Stimulated activated CD4-positive, alpha-beta T cell treated with anti-CD3 and anti-CD28 coated beads, Interleukin-12 subunit alpha, Interleukin-12 subunit beta, amount 100 ng/mL, for 24 hours (primary cell): ENCODE data around the gene APP.

Experiments used
- DNase-seq, 2 experiments: peaks; one replicate each; pipeline ENCODE4 v3.0.0-alpha.2; 2020; ENCODE audit warnings: low read depth in 2 of 2

APP gene

DNA sequence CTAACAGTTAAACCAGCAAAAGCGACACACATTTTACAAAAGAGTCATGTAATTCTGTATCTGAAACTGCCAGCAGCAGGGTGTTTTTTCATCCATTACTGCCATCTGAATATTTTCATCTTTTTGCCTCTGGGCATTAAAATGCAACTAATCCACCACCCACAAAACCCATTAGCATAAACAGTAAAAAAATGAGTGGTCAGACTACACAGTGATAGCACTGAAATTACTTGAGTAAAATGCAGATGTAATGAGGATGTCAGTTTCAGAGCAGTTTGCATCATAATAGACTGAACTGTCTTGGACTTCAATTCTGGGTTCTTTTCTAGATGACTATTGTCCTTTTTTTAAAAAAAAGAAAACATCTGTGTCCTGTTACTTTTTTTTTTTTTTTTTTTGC is 303.5 kb downstream of the APP start:
- no peak for DNase-seq

DNA sequence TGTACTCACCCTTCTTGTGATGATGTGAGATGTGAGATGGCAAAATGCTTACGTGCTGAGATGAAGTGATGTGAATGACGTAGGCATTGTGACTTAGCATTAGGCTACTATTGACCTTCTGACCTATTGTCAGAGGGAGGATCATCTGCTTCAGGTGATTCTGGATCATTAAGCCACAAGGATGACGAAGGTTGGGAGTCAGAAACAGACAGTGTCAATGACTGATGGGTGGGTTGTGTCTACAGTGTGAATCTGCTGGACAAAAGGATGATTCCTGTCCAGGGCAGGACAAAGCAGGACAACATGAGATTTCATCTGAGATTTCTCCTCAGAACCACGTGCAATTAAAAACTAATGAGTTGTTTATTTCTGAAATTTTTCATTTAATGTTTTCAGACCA is 306.8 kb downstream of the APP start:
- DNase-seq, result no peak

DNA sequence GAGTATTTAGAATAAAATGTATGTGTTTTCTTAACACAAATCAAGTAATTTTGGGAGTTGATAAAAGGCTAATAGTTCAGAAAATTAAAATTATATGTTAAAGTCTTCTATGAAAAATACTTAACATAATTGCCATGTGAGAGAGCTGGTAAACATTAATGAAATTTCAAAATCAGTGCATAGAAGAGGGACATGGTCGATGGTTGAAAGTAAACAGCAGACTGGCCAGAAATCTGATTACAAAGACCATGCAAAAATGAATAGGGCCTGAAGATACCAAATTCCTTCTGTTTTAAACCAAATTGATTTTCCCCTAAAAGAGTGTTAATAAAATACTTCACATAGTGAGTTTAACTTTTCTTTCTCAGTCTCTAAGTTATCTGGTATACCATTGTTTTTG is 307.5 kb downstream of the APP start:
- DNase-seq, result no peak

DNA sequence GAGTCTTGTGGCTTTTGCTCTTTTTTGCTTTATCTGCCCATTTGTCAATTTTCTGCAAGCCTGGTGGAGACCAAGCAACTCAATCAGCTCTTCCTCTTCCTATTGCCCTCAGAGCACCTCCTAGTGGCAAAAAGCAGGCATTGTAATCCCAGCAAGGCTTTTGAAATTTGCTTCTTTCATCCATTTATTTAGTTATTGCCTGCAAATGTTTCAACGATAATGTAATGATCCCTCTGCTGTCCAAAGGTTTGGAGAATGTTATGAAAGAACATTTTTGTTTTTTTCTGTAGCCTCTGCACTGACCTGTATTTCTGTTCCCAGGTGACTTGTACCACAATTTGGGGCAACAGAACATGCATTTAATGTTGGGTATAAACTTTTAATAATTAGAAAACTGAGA is 308.0 kb downstream of the APP start:
- no peak for DNase-seq

DNA sequence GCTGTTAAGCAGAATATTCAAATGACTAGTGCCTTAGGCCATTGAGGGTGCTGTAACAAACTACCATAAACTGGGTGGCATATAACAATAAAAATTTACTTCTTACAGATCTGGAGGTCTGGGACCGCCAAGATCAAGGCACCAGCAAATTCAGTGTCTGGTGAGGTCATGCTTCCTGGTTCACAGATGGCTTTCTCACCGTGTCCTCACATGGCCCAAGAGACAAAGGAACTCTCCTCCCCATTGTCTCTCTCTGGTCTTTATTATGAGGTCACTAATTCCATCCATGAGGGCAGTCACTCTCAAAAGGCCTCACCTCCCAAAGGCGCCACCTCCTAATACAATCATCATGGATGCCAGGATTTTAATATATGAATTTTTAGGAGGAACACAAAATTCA is 308.5 kb downstream of the APP start:
- no peak for DNase-seq

DNA sequence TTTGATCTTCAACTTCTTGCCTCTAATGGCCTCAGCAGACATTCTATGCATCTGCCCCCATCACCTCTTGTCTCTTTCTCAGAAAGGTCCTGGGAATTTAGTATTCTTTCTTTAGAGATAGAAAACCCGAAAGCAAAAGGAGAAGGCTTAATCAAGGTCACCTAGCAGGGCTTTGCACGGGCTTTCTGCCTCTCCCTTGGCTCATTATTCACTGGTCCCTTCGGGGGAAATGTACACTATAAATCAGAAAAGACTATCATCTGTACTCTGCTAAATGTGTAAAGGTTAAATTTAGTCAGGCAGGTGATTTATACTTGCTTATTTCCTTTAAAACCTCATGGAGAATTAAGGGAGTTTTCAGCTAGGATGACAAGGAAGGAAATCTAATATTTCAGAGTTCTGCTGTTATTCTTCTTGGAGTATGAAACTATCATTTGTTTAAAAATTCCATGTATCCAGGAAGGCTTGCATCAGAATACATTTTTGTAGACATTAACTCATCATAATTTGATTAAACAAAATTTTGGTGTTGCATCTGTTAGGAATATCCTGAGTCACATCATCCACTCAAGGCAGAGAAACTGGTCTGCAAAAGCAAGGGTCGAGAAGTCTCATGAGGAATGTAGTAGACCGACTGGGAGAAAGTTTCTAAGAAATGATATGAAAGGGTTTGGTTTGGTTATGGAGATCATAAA is 311.2 kb downstream of the APP start:
- DNase-seq, result no peak

DNA sequence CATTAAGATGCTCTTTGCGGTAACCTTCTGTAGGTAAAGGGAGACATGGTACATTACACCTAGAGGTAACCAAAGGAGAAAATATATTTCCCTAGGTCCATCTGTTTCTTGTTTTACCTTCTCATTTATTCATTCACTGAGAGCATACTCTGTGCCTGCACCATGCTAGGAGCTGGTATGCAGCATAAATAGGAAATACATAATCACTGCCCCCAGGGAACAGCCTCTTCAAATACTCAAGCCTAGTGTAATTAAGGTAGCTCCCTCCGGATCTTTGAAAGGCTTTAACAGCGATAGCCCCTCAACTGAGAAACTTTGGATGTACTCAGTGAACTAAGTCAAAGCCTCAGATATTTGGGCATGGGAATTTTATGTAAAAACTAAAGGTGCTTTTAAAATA is 312.2 kb downstream of the APP start:
- no peak for DNase-seq

DNA sequence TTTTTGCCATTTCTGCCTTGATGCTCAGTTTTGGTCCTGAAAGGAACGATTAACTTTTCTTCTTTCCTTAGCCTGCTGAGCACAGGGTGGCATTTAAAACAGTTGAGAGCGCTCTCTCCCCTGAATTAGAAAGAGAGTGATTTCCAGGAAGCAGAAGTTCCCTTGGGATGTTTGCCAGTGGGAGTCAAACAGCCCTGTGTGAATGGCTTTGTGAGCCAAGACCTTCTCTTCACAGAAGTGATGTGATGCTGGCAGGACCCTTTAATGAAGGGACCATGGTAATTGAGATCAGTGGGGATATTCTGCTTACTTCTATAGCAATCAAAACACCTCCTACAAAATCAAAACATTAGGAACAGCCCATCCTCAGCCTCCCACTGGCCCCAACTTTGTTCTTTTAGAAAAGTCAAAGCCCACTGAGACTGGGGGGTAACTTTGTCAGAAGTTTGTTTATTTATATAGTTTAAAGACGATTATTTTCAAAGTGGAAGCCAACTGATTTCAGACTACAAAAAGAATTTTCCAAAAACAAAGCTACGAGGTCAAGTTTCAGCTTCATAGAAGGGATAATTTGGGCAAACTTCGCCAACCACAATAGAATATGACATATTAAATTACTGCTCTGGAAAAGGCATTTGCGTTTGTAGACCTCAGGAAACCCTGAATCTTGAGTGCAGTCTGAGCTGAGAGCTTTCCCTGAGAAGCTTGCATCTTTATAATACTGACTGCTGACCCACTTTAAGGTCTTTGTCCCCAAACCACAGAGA is 313.1 kb downstream of the APP start:
- no peak for DNase-seq

DNA sequence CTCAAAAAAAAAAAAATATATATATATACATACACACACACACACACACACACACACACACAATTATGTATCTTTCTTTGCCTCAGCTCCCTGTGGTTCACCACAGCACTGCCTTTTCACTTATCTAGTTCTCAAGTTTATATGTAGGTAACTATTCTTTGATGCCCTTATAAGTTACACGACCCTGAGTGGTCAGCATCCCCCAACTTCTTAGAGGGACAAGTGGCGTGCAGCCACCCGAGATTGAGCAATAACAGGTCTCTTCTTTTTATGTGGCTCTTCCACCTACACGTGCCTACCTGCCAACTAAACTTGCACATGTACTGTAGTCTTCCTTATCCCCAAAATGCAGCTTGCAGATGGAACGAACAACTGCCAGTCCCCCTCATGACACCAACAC is 315.0 kb downstream of the APP start:
- no peak for DNase-seq

DNA sequence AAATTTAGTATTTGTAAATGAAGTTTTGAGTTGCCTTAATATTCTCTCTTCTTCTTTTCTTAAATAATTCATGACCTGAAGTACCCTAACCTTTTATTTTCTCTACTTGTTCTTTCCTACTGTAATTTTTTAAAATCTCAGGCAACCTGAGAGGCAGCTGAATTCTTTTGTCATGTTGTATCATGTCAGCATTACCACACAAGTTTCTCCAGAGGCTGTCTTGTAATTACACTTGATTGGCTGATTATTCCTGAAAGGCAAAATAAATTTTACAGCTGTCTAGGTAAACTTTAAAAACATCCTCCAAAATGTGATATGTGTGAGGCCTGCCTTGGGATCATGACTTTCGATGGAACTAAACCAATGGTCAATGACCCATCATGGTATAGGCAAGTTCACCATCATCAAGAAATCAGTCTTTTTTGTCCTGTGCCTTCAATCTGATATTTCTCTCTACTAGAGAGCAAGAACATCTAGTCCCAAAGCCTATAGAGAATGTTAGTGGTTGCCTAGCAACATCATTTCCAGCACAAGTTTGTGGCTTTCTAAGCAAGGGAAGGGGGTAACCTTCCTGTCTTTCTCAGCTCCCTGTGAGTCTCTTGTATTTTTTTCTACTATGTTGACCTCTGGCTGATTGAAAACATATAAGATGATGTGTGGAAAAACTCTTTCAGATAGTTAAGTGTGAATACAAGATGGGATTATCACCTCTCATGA is 320.3 kb downstream of the APP start:
- DNase-seq, result no peak

DNA sequence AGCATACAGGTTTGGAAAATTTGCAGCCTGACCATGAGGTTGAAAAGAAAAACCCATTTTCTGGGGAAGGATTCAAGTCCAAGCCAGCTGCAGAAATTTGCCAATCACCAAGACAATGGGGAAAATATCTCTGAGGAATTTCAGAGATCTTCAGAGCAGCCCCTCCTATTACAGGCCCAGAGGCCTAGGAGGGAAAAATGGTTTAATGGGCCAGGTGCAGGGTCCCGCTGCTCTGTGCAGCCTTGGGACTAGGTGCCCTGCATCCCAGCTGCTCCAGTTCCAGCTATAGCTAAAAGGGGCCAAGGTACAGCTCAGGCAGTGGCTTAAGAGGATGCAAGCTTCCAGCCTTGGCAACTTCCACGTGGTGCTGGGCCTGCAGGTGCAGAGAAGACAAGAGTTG is 322.3 kb downstream of the APP start:
- DNase-seq, result no peak

DNA sequence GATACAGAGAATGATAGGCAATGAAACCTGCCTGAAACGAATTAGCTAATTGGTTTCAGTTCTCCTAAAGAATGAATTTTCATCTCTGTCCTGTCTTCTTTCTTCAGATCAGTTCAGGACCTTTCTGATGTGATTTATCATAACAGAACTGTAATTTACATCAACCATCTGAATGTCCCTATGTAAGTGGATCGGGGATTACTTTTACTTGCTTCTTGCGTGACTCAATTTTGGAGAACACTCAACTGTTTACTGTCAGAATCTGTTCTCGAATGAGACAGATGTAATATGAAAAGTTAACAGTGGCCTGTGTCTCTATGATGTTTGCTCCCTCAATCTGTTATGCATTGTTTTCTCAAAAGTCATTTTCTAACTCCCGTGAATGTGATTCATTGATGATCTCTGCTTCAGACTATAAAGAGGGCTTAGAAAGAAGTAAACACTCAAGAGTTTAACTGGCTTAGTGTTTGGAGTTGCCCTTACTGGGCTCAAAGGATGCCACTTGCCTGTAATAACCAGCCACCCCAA is 324.8 kb downstream of the APP start:
- DNase-seq, result no peak

DNA sequence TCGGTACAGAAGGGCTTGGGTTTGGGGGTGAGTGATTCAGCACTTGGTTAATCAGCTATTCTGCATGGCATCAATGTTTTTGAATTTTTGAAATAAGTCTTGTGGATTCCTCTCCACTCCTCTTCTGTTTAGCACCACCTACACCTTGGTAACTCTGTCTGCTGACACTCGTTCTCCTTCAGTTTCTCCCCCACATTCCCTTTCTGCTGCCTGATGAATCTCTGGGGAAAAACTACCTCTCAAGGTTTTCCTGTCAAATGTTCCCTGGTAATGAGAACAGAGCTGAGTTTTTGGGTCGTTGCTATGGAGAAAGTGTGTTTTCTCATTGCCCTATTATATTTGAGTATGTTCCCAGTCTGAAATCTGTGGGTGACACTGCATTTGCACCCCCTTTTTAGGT is 327.6 kb downstream of the APP start:
- no peak for DNase-seq

DNA sequence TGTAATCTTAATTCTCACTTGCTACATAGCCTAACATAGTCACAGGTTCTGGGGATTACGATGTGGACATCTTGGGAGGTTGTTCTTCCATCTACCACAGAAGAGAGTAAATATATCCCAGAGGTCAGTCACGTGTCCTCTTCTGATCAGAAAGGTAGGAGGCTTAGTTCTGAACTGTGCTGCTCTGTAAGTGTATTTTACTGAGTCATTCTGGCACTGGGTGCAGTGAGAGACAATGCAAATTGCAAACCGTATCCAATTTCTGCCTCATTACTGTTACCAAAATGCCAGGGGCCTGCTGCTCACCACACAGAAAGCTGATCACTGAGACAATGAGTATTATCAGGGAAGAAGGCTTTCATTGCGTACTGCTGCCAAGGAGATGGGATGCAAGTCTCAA is 331.8 kb downstream of the APP start:
- DNase-seq, result no peak

DNA sequence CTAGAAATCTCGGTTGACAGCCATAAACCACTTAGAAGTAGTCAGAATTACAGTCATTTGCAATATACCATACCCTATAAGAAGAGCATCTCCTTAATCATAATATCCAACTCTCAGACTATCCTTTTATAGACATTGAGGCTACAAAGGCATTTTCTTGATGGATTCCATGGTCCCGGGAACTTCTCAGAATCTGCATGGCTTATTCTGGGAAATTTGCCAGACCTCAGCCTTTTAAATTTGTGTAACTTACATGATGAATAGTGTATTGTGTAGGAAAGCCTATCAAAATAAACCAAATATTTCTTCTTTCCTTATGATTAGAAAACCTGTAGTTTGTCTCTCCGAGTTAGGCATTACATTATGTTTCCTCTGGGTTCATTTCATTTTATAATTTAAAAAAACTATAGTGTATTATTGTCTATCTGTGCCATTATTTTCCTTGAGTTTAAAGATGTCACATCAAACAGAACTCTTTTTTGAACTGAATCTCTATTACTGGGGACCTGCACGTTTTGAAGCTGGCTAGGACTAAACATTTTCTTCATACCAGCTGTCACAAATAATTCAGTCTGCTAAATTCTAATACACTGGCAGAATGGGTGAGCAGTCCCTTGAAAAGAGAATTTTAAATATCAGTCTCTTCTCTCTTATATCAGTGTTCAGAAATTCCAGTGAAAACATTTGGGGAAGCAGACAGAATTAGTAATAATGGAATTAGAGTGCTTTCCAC is 332.9 kb downstream of the APP start:
- no peak for DNase-seq

DNA sequence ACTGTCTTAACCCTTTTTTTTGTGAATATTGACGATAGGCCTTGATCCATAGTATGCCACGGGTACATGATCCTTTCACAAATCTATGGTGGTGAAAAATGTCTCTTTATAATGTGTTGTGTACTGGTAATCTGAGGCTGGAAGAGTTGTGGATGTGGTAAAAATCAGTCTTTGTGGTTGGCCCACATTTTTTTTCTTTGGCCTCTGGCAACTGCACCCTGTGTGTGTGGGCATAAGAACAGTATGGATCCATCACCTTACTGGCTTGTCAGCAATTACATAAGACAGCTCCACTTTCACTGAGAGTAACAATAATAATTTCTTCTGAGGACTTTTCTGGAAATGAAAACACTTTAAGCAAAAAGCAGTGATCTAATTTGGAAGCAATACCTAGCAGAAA is 334.2 kb downstream of the APP start:
- no peak for DNase-seq

DNA sequence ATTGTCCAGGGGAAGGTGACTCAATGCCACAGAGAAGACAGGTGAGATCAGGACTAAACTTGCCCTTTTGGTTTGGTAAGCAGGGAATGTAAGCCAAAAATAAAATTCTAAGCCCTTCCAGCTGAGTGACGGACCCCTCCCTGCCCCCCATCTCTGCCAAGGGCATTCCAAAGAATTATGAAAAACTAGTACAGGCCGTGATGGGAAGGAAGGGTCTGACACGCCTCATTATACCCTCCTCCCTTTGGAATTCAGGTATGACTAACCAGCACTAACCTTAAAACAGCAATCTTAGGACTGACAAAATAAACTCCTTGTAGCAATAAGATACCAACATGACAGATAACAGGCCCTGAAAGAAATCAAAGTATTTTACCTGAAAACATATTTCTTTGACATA is 336.2 kb downstream of the APP start:
- no peak for DNase-seq

DNA sequence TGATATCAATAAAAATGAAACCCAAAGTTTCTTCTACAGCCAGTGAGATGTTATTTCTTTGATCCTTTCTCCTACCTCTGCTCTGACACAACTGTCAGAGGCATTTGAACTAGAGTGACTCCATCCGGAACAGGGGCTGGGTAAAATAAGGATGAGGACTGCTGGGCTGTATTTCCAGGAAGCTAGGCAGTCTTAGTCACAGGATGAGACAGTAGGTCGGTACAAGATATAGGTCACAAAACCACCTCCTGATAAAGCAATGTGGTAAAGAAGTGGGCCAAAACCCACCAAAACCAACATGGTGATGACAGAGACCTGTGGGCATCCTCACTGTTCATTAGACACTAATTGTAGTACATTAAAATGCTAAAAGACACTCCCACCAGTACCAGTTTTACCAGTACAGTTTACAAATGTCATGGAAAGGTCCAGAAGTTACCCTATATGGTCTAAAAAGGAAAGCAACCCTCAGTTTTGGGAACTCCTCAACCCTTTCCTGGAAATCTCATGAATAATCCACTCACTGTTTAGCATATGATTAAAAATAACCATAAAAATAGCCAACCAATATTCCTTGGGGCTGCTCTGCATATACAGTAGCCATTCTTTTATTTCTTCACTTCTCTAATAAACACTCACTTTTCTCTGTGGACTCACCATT is 339.1 kb downstream of the APP start:
- no peak for DNase-seq
